Epithelial cell of prostate (primary cell): ENCODE data around the gene TPM1.

Source experiments
- DNase-seq: peaks from one replicate; pipeline ENCODE4 v3.0.0-alpha.2; 2011; ENCODE audit warnings: low read depth, low spot score
- H3K27ac ChIP-seq: fragments of 450-650 bp; 2 replicates; pipeline ENCODE4 v1.5.1; 2017; ENCODE audit warnings: mild to moderate bottlenecking

TPM1 gene

GRCh38 chr15:63052077-63052841 is 9.7 kb downstream of the TPM1 start:
- no peak for DNase-seq
- no peak overlapping the region for H3K27ac ChIP-seq

- no peak for DNase-seq
- H3K27ac ChIP-seq: no peak overlapping the region
Observed at GRCh38 chr15:63052961-63053698, 10.6 kb downstream of the TPM1 start.

- no peak for DNase-seq
- H3K27ac ChIP-seq: no peak overlapping the region
Observed at GRCh38 chr15:63054281-63054683, 11.7 kb downstream of the TPM1 start.

GRCh38 chr15:63054985-63055384 is 12.4 kb downstream of the TPM1 start:
- no peak for DNase-seq
- no peak overlapping the region for H3K27ac ChIP-seq

- DNase-seq: no peak
- no peak overlapping the region for H3K27ac ChIP-seq
Observed at GRCh38 chr15:63056829-63057228, 14.3 kb downstream of the TPM1 start.

- DNase-seq: no peak
- no peak overlapping the region for H3K27ac ChIP-seq
Observed at GRCh38 chr15:63057468-63058345, 15.2 kb downstream of the TPM1 start.

GRCh38 chr15:63059075-63059474 is 16.5 kb downstream of the TPM1 start:
- no peak overlapping the region for H3K27ac ChIP-seq
- no peak for DNase-seq

GRCh38 chr15:63059573-63060216 is 17.1 kb downstream of the TPM1 start:
- no peak for DNase-seq
- H3K27ac ChIP-seq: no peak overlapping the region

GRCh38 chr15:63060699-63061098 is 18.2 kb downstream of the TPM1 start:
- DNase-seq: no peak
- no peak overlapping the region for H3K27ac ChIP-seq

- H3K27ac ChIP-seq: no peak overlapping the region
- no peak for DNase-seq
Observed at GRCh38 chr15:63061975-63062374, 19.4 kb downstream of the TPM1 start.

GRCh38 chr15:63063164-63063756 is 20.7 kb downstream of the TPM1 start:
- H3K27ac ChIP-seq: no peak overlapping the region
- no peak for DNase-seq

GRCh38 chr15:63063877-63064409 is 21.4 kb downstream of the TPM1 start:
- H3K27ac ChIP-seq: no peak overlapping the region
- DNase-seq: no peak

GRCh38 chr15:63065262-63066221 is 23.0 kb downstream of the TPM1 start:
- DNase-seq: no peak
- H3K27ac ChIP-seq: no peak overlapping the region

GRCh38 chr15:63066272-63066671 is 23.7 kb downstream of the TPM1 start:
- no peak for DNase-seq

GRCh38 chr15:63067306-63067705 is 24.8 kb downstream of the TPM1 start:
- no peak for DNase-seq
- H3K27ac ChIP-seq: no peak overlapping the region

More at GRCh38 chr15:63066272-63066671, 23.7 kb downstream of the TPM1 start:
- no peak overlapping the region for H3K27ac ChIP-seq

GRCh38 chr15:63067976-63068743 is 25.6 kb downstream of the TPM1 start:
- no peak for DNase-seq
- no peak overlapping the region for H3K27ac ChIP-seq

GRCh38 chr15:63069616-63070090 is 27.1 kb downstream of the TPM1 start:
- H3K27ac ChIP-seq: no peak overlapping the region

More at GRCh38 chr15:63069616-63070090, 27.1 kb downstream of the TPM1 start:
- no peak for DNase-seq
